Effector memory CD4-positive, alpha-beta T cell (primary cell): Measurements from ENCODE around the gene ANKRD31.
"Not testable (repeated sequence)": the region's sequence is repeated elsewhere in the genome, so short reads cannot be mapped to it uniquely, and the experiment has no call there.

ENCODE experiments used
- DNase-seq, 3 donors: peaks; one replicate each; pipeline ENCODE4 v3.0.0-alpha.2; 2020
- H3K27ac ChIP-seq: 2 replicates; pipeline ENCODE4 v1.7.0; 2013; ENCODE audit warnings: mild to moderate bottlenecking, low read length, moderate library complexity; ENCODE audit not compliant: insufficient read depth, poor library complexity, severe bottlenecking
- H3K27me3 ChIP-seq: replicated peaks from 2 replicates; pipeline ENCODE4 v1.7.0; 2013; ENCODE audit warnings: mild to moderate bottlenecking, low read length; ENCODE audit not compliant: insufficient read depth, control insufficient read depth, poor library complexity, severe bottlenecking
- H3K36me3 ChIP-seq: 2 replicates; pipeline ENCODE4 v1.7.0; 2013; ENCODE audit warnings: mild to moderate bottlenecking, low read length, moderate library complexity; ENCODE audit not compliant: control insufficient read depth, insufficient read depth
- H3K4me1 ChIP-seq: 2 replicates; pipeline ENCODE4 v1.7.0; 2013; ENCODE audit warnings: low read length, mild to moderate bottlenecking; ENCODE audit not compliant: control insufficient read depth, insufficient read depth, poor library complexity, severe bottlenecking
- H3K4me3 ChIP-seq: 2 replicates; pipeline ENCODE4 v1.7.0; 2013; ENCODE audit warnings: low read length, low read depth, mild to moderate bottlenecking; ENCODE audit not compliant: insufficient read depth, poor library complexity, severe bottlenecking
- H3K9me3 ChIP-seq: 2 replicates; pipeline ENCODE4 v1.7.0; 2013; ENCODE audit warnings: mild to moderate bottlenecking, low read length, moderate library complexity; ENCODE audit not compliant: control insufficient read depth

The ANKRD31 gene

DNA sequence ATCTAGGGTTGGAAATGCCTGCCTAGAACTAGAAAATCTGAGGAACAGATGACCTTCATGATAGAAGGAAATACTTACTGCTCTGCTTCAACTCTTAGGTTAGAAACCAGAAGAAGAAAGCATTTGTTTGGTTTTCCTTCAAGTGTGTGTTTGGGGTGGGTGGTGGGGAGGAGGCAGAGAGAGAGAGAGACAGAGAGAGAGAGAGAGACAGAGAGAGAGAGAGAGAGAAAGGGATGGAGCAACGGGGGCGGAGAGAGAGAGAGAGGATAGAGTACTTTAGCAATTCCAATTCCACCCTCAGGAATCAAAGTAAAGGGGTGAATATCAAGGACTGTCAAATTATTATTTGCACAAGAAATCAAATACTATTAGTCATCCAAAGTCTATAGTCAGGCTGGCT lies 155.2 kb downstream of the ANKRD31 start:
- DNase-seq: no peak
- H3K4me3 ChIP-seq: no peak overlapping the region
- H3K36me3 ChIP-seq: no peaks in the 10 kb centered on the region
- H3K27ac ChIP-seq: no peak overlapping the region
- no peaks in the 10 kb centered on the region for H3K4me1 ChIP-seq
- no peaks in the 10 kb centered on the region for H3K27me3 ChIP-seq
- H3K9me3 ChIP-seq: no peaks in the 10 kb centered on the region

DNA sequence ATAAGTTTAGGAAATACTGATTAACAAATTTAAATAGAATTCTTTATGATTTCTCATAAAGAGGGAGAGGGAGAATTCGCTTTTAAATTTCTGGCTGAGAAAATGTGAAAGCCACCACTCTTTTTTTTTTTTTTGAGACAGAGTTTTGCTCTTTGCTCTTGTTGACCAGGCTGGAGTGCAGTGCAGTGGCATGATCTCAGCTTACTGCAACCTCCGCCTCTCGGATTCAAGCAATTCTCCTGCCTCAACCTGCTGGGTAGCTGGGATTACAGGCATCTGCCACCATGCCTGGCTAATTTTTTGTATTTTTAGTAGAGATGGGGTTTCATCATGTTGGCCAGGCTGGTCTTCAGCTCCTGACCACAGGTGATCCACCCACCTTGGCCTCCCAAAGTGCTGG lies 157.3 kb downstream of the ANKRD31 start:
- H3K4me3 ChIP-seq, H3K27me3 ChIP-seq, H3K27ac ChIP-seq, H3K4me1 ChIP-seq, H3K36me3 ChIP-seq, H3K9me3 ChIP-seq, DNase-seq: not testable (repeated sequence)

DNA sequence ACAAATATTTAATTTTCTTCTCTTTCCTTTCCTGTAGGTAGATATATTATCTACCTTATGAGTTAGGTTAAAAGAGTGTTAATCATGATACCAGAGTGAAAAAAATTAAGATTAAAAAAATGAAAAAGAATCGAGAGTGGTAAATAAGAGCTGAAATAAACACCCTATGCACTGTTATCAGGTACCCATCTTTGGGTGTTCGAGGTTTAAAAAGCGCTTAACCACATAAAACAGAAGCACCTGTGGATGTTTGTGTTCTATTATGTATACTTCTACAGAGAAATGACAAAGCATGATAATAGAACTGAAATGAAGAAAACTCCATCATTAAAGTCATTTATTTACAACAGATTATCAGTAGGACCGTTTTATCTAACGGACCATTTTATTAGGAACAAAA lies 158.7 kb downstream of the ANKRD31 start:
- Histone ChIP-seq H3K4me1 (no peaks in the 10 kb centered on the region), H3K36me3 (no peaks in the 10 kb centered on the region), H3K27me3 (no peaks in the 10 kb centered on the region), H3K9me3 (no peaks in the 10 kb centered on the region), H3K4me3 (no peak overlapping the region), H3K27ac (no peak overlapping the region)
- DNase-seq: no peak

DNA sequence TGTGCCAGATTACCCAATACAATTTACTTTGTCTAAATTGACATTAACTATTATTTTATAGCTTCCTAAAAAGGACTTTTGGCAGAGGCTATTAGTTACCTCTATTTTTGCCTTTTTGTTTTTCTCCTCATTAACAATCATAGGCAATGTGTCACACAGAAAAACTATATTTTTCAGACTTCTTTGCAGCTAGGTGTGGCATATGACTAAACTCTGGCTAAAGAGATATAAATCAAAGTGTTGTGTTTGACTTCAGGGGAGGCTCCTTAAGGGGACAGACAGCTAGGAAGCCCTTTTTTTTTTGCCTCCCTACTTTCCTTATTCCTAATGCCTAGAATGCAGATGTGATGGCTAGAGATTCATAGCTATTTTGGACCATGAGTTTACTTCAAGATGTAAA lies 164.6 kb downstream of the ANKRD31 start:
- Histone ChIP-seq H3K27ac (no peak overlapping the region), H3K36me3 (no peaks in the 10 kb centered on the region), H3K9me3 (no peaks in the 10 kb centered on the region), H3K27me3 (no peaks in the 10 kb centered on the region), H3K4me3 (no peak overlapping the region), H3K4me1 (no peaks in the 10 kb centered on the region)
- DNase-seq: no peak

DNA sequence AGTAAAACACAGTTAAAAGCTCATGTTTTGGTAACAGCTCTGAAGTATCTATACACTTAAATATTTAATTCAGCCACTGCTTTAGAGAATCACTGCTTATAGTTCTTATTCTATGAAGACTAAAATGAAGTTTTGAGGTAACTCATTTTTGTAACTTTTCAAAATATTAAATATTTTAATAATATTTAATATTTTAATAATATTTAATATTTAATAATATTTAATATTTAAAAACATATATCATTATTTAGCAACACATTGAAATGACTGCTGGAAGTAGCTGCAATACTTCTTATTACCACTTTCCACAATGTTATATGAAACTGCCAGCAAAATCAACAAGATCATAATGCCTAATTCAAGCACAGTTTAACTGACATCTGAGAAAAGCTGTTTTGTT lies 165.6 kb downstream of the ANKRD31 start:
- H3K4me3 ChIP-seq: no peak overlapping the region
- no peaks in the 10 kb centered on the region for H3K36me3 ChIP-seq
- no peaks in the 10 kb centered on the region for H3K9me3 ChIP-seq
- no peaks in the 10 kb centered on the region for H3K4me1 ChIP-seq
- H3K27me3 ChIP-seq: no peaks in the 10 kb centered on the region
- H3K27ac ChIP-seq: no peak overlapping the region
- no peak for DNase-seq

DNA sequence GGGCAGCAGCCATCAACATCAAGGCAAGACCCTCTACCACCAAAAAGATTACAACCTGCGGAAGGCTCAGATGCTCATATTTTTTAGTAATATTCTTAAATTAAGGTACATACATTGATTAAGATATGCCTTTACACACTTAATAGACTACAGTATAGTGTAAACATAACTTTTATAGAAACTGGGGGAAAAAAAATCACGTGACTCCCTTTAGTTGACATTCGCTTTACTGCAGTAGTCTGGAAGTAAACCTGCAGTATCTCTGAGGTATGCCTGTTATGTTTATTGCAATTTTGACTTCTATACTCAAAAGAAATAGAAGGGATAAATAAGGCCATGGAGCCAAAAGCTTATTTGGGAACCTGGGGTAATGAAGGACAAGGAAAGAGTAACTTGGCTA lies 169.2 kb downstream of the ANKRD31 start:
- no peak for DNase-seq
- Histone ChIP-seq H3K4me1 (no peaks in the 10 kb centered on the region), H3K9me3 (no peaks in the 10 kb centered on the region), H3K36me3 (no peaks in the 10 kb centered on the region), H3K27ac (no peak overlapping the region), H3K4me3 (no peak overlapping the region), H3K27me3 (no peaks in the 10 kb centered on the region)

DNA sequence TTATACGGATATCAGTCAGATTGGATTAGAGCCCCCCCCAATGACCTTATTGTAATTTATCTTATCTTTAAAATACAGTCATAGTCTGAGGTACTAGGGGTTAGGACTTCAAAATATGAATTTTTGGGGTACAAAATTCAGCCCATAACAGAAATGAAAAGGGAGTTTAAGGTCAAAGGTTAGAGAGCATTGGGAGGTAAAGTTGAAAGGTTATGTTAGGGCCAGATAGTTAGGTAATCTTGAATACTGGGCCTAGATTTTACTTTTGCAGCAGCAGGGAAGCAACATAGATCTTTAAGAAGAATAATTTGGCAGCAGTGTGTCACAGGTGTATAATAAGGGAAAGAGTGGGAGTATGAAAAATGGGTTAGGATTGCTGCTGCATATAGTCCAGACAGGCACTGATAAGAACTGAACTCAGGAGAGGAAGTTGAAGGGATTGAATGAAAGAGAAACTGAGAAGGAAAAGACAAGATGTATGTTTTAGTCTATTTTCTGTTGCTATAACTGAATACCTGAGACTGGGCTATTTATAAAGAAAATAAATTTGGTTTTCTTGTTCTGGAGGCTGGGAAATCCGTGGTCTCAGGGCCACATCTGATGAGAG lies 173.7 kb downstream of the ANKRD31 start:
- no peaks in the 10 kb centered on the region for H3K9me3 ChIP-seq

DNA sequence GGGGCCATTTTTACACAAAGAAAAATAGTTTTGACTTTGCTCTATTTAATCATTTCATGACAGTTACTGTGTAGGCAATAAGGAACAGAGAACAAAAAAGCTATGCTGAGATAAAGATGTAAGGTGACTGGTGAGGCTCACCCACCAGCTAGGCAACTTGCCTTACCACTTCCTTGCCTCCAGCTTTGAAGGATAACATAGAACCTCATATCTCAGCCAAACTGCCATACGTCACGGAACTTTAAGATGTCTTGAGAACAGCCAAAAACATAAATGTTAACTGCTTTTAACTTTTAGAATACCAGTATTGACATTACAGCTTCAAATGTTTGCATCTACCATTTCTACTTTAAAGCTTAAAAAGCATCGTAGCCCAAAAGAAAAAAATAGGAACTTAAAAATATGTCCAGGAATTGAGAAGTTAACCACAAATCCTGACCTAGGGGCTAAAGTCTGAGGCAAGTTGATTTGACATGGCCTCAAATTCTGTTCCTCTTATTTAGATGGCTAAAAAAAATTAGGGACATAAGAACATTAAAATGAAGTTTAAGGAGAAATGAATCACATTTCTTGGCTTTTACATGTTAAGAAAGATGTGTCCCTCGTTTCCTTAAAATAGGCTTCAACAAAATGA lies 176.6 kb downstream of the ANKRD31 start:
- no peaks in the 10 kb centered on the region for H3K27me3 ChIP-seq
- no peaks in the 10 kb centered on the region for H3K36me3 ChIP-seq
- H3K4me3 ChIP-seq: no peak overlapping the region
- no peaks in the 10 kb centered on the region for H3K9me3 ChIP-seq
- H3K4me1 ChIP-seq: peaks cover 35% of the 10 kb centered on the region
- peak in 1 of 3 donors; percentile 34 for DNase-seq
- H3K27ac ChIP-seq: peak overlapping the region; percentile 58

More for the DNA sequence above, 173.7 kb downstream of the ANKRD31 start:
- Histone ChIP-seq H3K4me1 (peaks cover 15% of the 10 kb centered on the region), H3K36me3 (no peaks in the 10 kb centered on the region), H3K27me3 (no peaks in the 10 kb centered on the region), H3K27ac (no peak overlapping the region), H3K4me3 (no peak overlapping the region)
- no peak for DNase-seq

DNA sequence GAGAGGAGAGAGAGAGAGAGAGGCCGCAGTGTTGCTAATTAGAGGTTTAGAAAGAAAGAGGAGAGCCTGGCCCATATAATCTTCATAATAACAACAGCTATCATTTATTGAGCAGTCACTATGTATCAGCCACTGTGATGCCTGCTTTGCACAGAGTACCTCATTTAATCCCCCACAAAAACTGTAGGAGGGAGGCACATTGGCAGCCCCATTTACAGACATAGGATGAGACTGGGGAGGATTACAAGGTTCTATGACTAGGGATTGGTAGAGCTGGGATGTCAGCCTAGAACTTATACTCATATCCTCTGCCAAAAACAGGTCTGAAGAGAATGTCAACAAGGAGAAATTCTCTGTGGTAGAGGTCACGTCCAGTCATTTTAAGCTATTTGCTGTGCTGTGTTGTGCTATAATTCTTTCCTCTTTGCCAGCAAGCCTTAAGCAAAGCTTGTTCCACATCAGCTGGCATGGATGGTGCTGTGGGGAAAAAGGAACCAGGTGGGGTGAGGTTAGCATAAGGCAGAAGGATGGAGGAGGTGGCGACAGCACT lies 177.6 kb downstream of the ANKRD31 start:
- H3K4me3 ChIP-seq: no peak overlapping the region
- no peak for DNase-seq
- no peaks in the 10 kb centered on the region for H3K27me3 ChIP-seq
- H3K36me3 ChIP-seq: no peaks in the 10 kb centered on the region
- peak overlapping the region; percentile 58 for H3K27ac ChIP-seq
- H3K9me3 ChIP-seq: no peaks in the 10 kb centered on the region
- H3K4me1 ChIP-seq: peaks cover 45% of the 10 kb centered on the region

DNA sequence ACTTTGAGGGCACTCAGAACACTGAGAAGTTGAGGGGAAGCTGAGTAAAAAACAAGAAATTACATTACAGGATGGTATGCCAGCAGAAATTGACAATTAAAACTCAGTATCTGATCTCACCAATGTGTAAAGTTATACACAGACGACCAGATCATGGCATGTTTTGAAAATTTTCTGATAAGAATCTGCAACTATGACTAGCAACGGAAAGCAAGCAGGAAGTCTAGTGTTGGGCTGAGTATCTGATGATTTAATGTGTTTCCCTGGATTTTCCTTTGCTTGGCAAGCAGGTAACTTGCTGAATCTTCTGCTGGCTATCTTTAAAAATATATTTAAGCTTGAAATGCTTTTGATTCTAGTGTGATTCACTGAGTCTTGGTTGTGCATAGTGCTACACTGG lies 179.1 kb downstream of the ANKRD31 start:
- Histone ChIP-seq H3K4me3 (no peak overlapping the region), H3K4me1 (peaks cover 48% of the 10 kb centered on the region), H3K9me3 (no peaks in the 10 kb centered on the region), H3K27ac (peak overlapping the region; percentile 53), H3K27me3 (no peaks in the 10 kb centered on the region), H3K36me3 (no peaks in the 10 kb centered on the region)
- no peak for DNase-seq
